IPS-15b (cell line): ENCODE measurements around the gene SPDYE1.
"Not testable (repeated sequence)": the region's sequence is repeated elsewhere in the genome, so short reads cannot be mapped to it uniquely, and the experiment has no call there.

Experiments used
- H3K27me3 ChIP-seq: one replicate; pipeline ENCODE4 v1.6.1; 2013; ENCODE audit warnings: low read length; ENCODE audit not compliant: control insufficient read depth, insufficient read depth
- H3K36me3 ChIP-seq: one replicate; pipeline ENCODE4 v1.6.1; 2013; ENCODE audit warnings: low read length; ENCODE audit not compliant: control insufficient read depth, insufficient read depth
- H3K4me1 ChIP-seq: one replicate; pipeline ENCODE4 v1.6.1; 2013; ENCODE audit warnings: mild to moderate bottlenecking, low read length; ENCODE audit not compliant: control insufficient read depth, insufficient read depth
- H3K4me3 ChIP-seq: one replicate; pipeline ENCODE4 v1.5.1; 2013; ENCODE audit warnings: low read depth, low read length
- H3K9ac ChIP-seq: one replicate; pipeline ENCODE4 v1.6.1; 2013; ENCODE audit warnings: low read depth, mild to moderate bottlenecking, low read length
- H3K9me3 ChIP-seq: one replicate; pipeline ENCODE4 v1.6.1; 2013; ENCODE audit warnings: mild to moderate bottlenecking, low read length; ENCODE audit not compliant: control insufficient read depth, insufficient read depth

SPDYE1 gene

GRCh38 chr7:43997532-43997931, at the start of gene SPDYE1:
Gene SPDYE1, plus strand, starts transcription at chr7:43997897. Its CDS starts 2,053 bp downstream, at chr7:43999950.
- H3K9ac ChIP-seq, H3K36me3 ChIP-seq, H3K4me1 ChIP-seq, H3K27me3 ChIP-seq, H3K4me3 ChIP-seq, H3K9me3 ChIP-seq: not testable (repeated sequence)

- Histone ChIP-seq H3K9ac (no peak overlapping the region), H3K4me3 (no peak overlapping the region), H3K9me3 (no peaks in the 10 kb centered on the region), H3K4me1 (no peaks in the 10 kb centered on the region), H3K36me3 (no peaks in the 10 kb centered on the region), H3K27me3 (no peaks in the 10 kb centered on the region)
These were observed 45.7 kb upstream of the SPDYE1 start for GRCh38 chr7:43952028-43952427.

GRCh38 chr7:43953071-43953470, 44.6 kb upstream of the SPDYE1 start:
- H3K27me3 ChIP-seq, result no peaks in the 10 kb centered on the region
- H3K9me3 ChIP-seq, result no peaks in the 10 kb centered on the region
- H3K4me3 ChIP-seq, result no peak overlapping the region
- no peaks in the 10 kb centered on the region for H3K36me3 ChIP-seq
- H3K9ac ChIP-seq, result no peak overlapping the region
- H3K4me1 ChIP-seq, result no peaks in the 10 kb centered on the region

- H3K9ac ChIP-seq, result no peak overlapping the region
- no peaks in the 10 kb centered on the region for H3K36me3 ChIP-seq
- no peaks in the 10 kb centered on the region for H3K9me3 ChIP-seq
- no peak overlapping the region for H3K4me3 ChIP-seq
- no peaks in the 10 kb centered on the region for H3K4me1 ChIP-seq
- no peaks in the 10 kb centered on the region for H3K27me3 ChIP-seq
These were observed 43.0 kb upstream of the SPDYE1 start for GRCh38 chr7:43954524-43955228.

- Histone ChIP-seq H3K4me3 (no peak overlapping the region), H3K4me1 (no peaks in the 10 kb centered on the region), H3K36me3 (no peaks in the 10 kb centered on the region), H3K9me3 (no peaks in the 10 kb centered on the region), H3K27me3 (no peaks in the 10 kb centered on the region), H3K9ac (no peak overlapping the region)
These were observed 41.7 kb upstream of the SPDYE1 start for GRCh38 chr7:43956027-43956426.

- Histone ChIP-seq H3K9me3 (no peaks in the 10 kb centered on the region), H3K9ac (no peak overlapping the region), H3K4me3 (no peak overlapping the region), H3K36me3 (no peaks in the 10 kb centered on the region), H3K4me1 (no peaks in the 10 kb centered on the region), H3K27me3 (no peaks in the 10 kb centered on the region)
These were observed 36.8 kb upstream of the SPDYE1 start for GRCh38 chr7:43960933-43961332.

GRCh38 chr7:43966392-43966791, 31.3 kb upstream of the SPDYE1 start:
- not testable (repeated sequence) for H3K36me3 ChIP-seq, H3K4me3 ChIP-seq, H3K9ac ChIP-seq, H3K4me1 ChIP-seq, H3K27me3 ChIP-seq, H3K9me3 ChIP-seq

- not testable (repeated sequence) for H3K27me3 ChIP-seq, H3K9me3 ChIP-seq, H3K4me1 ChIP-seq, H3K36me3 ChIP-seq, H3K4me3 ChIP-seq, H3K9ac ChIP-seq
These were observed 29.3 kb upstream of the SPDYE1 start for GRCh38 chr7:43968172-43969040.

GRCh38 chr7:43969586-43969985, 28.1 kb upstream of the SPDYE1 start:
- not testable (repeated sequence) for H3K27me3 ChIP-seq, H3K9me3 ChIP-seq, H3K4me1 ChIP-seq, H3K4me3 ChIP-seq, H3K9ac ChIP-seq, H3K36me3 ChIP-seq

- H3K9ac ChIP-seq, H3K27me3 ChIP-seq, H3K9me3 ChIP-seq, H3K36me3 ChIP-seq, H3K4me1 ChIP-seq, H3K4me3 ChIP-seq: not testable (repeated sequence)
These were observed 27.0 kb upstream of the SPDYE1 start for GRCh38 chr7:43970698-43971097.

- H3K36me3 ChIP-seq, H3K27me3 ChIP-seq, H3K9ac ChIP-seq, H3K4me3 ChIP-seq, H3K4me1 ChIP-seq, H3K9me3 ChIP-seq: not testable (repeated sequence)
These were observed 23.6 kb upstream of the SPDYE1 start for GRCh38 chr7:43974033-43974573.
